Sigmoid colon (tissue), 7 donors: Measurements from ENCODE around the gene STUB1. TPM values are rescaled to one million over a fixed set of nuclear protein-coding genes. Genes with fewer than 3 reads are reported as not detected.

Experiments
- DNase-seq: peaks from one replicate; pipeline ENCODE4 v3.0.0-alpha.2; 2019
- H3K27ac ChIP-seq, 4 donors: fragments of 200-600 bp; sonication (generic); one replicate each; pipeline ENCODE4 v1.5.1; 2016 to 2019; ENCODE audit warnings: mild to moderate bottlenecking in 1 of 4
- H3K27me3 ChIP-seq, 3 donors: fragments of 200-600 bp; sonication (generic); one replicate each; pipeline ENCODE4 v1.5.1; 2019; ENCODE audit warnings: mild to moderate bottlenecking in 1 of 3
- H3K36me3 ChIP-seq, 4 donors: fragments of 200-600 bp; sonication (generic); one replicate each; pipeline ENCODE4 v1.5.1; 2016 to 2019
- H3K4me1 ChIP-seq, 4 donors: fragments of 200-600 bp; sonication (generic); one replicate each; pipeline ENCODE4 v1.5.1; 2017 to 2019
- H3K4me3 ChIP-seq, 4 donors: fragments of 200-600 bp; sonication (generic); one replicate each; pipeline ENCODE4 v1.5.1; 2017 to 2019; ENCODE audit warnings: mild to moderate bottlenecking in 2 of 4, moderate library complexity in 1 of 4
- H3K9me3 ChIP-seq, 4 donors: fragments of 200-600 bp in 3 of 4; sonication (generic) in 3 of 4; one replicate each; pipeline versions ENCODE4 v1.5.1 to v1.6.1; 2013 to 2019
- EP300 ChIP-seq, 4 donors: sonication (generic); formaldehyde crosslinking; IDR thresholded peaks; one replicate each; pipeline ENCODE4 v1.6.1; 2017; ENCODE audit warnings: antibody characterized with exemption in 4 of 4
- POLR2A ChIP-seq, 2 donors: fragments of 450-650 bp; IDR thresholded peaks; one replicate each; pipeline ENCODE4 v1.6.1; 2016; ENCODE audit warnings: antibody characterized with exemption in 2 of 2, mild to moderate bottlenecking in 2 of 2, moderate library complexity in 2 of 2
- POLR2AphosphoS5 ChIP-seq, 4 donors: sonication (generic); formaldehyde crosslinking; IDR thresholded peaks; one replicate each; pipeline ENCODE4 v1.6.1; 2017; ENCODE audit warnings: antibody characterized with exemption in 4 of 4
- WGBS, 2 donors: extraction: QIAGEN DNeasy Blood & Tissue Kit; methylation state at CpG; one replicate each; pipeline ENCODE4 v1.1.7; 2013; 5-methylcytosine and 5-hydroxymethylcytosine counted together
- intact Hi-C: fragments of 100-400 bp; cut with DNase I; formaldehyde crosslinking; loops from one replicate; pipeline ENCODE4 v1.15.1; 2023
- polyA plus RNA-seq, 3 donors: library from polyadenylated mRNA; stranded (reverse); fragments of 200-250 nt; gene quantifications; one replicate each; pipeline ENCODE4 v1.2.3, GENCODE V29; 2013
- total RNA-seq, 4 donors: library from RNA; depleted of rRNA; stranded (reverse); fragments of >200 nt; gene quantifications; one replicate each; pipeline ENCODE4 v1.1.0, GENCODE V29; 2016
- TF ChIP-seq, protein P1 (sequence below), 4 experiments: fragments of 450-650 bp in 3 of 4; fragments of 200-600 bp in 1 of 4; IDR thresholded peaks; one replicate each; pipeline ENCODE4 v1.5.1; 2016 to 2019; ENCODE audit warnings: antibody characterized with exemption in 4 of 4, mild to moderate bottlenecking in 3 of 4, moderate library complexity in 2 of 4
- donor health status: healthy with polysubstance abuse.
- donor health status: Bipolar disorder and iron deficiency.
- donor health status: healthy.

Gene STUB1
- total RNA-seq (100 to 1,000 TPM; 109 to 183 (median 174) TPM), polyA plus RNA-seq (100 to 1,000 TPM; 104 to 136 (median 122) TPM)

DNA sequence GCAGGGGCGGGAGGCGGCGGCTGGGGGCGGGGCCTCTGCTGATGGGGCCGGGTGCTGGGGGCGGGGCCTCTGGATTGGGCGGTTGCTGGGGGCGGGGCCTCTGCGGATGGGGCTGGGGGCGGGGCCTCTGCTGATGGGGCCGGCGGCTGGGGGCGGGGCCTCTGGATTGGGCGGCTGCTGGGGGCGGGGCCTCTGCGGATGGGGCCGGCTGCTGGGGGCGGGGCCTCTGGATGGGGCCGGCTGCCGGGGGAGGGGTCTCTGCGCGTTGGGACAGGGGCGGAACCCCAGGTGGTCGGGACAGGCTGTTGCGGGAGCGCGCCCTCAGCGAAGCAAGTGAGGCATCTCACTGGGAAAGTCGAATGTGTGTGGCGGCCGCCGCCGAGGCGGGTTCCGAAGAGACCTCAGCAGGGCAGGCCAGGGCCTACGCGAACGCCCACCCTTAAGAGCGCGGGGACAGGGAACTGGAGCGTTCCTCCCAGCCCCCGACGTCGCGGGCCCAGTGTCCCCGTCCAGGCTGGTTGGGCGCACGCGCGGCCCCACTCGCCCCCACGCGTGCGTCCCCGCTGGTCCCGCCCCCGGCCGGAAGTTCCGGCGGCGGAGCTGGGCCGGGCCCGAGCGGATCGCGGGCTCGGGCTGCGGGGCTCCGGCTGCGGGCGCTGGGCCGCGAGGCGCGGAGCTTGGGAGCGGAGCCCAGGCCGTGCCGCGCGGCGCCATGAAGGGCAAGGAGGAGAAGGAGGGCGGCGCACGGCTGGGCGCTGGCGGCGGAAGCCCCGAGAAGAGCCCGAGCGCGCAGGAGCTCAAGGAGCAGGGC is at the start of gene STUB1:
Gene STUB1 (plus strand): TSS at position 597 of the 811 bp plus-strand sequence. CDS start 116 bp downstream, at position 713.
- Histone ChIP-seq H3K4me1 (peaks cover 0 to 66% (median 56%) of the 10 kb centered on the region in 4 donors), H3K27ac (peak within 1 kb of the TSS; percentile 94 to 99 (median 96)), H3K4me3 (peak within 1 kb of the TSS; percentile 72 to 95 (median 86)), H3K36me3 (peaks cover 14 to 19% (median 17%) of the 10 kb centered on the region in 4 donors), H3K9me3 (no peaks in the 10 kb centered on the region), H3K27me3 (no peaks in the 10 kb centered on the region)
- intact Hi-C loops, result loop anchor here (1.0 to 10.0 kb wide), 2 partner anchors 91 to 1095 kb away; partner anchors contain the start of genes EME2, MRPS34 and NME3
- peak; percentile 95 for DNase-seq
- TF ChIP-seq POLR2A (IDR thresholded peaks at IDR 0.05) (no peak), POLR2AphosphoS5 (IDR thresholded peaks at IDR 0.05) (peak in 3 of 4 donors; percentile 19 to 70 (median 68)), EP300 (IDR thresholded peaks at IDR 0.05) (no peak)
- WGBS, 2 donors, result 1 to 2% methylated on average over 91 of the region's 91 CpGs

DNA sequence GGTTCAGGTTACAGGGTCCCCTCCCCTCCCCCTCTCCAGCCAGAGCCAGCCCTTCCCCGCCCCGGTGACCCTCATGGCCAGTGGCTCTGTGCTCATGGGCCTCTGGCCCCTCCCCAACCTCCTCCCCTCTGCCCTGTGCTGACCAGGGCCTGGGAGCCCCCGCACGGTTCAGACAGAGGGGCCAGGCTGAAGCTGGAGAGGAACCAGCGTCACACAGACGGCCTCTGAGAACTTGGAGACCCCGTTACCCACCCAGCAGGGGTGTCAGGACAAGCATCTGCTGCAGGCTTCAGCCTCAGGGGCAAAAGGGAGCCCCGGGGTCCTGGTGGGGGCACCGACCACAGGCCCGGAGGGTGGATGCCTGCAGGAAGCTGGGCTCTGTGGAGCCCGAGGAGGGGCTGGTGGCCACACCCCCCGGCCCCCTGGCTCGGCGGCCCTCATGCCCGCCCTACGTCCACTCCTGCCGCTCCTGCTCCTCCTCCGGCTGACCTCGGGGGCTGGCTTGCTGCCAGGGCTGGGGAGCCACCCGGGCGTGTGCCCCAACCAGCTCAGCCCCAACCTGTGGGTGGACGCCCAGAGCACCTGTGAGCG is 49.3 kb upstream of the STUB1 start, which contains the start of gene WFIKKN1:
Gene WFIKKN1 (plus strand): TSS at position 171 of the 591 bp plus-strand sequence. CDS start 269 bp downstream, at position 440.
- no peak for DNase-seq
- Histone ChIP-seq H3K36me3 (peaks cover 0 to 41% (median 19%) of the 10 kb centered on the region in 4 donors), H3K4me3 (no peak within 1 kb of the TSS), H3K4me1 (peaks cover 0 to 55% (median 44%) of the 10 kb centered on the region in 4 donors), H3K9me3 (no peaks in the 10 kb centered on the region), H3K27ac (peak within 1 kb of the TSS in 1 of 4 donors; percentile 2), H3K27me3 (peaks cover 0 to 13% (median 0%) of the 10 kb centered on the region in 3 donors)
- intact Hi-C loops, result no loop called here
- TF ChIP-seq, protein P1, sequence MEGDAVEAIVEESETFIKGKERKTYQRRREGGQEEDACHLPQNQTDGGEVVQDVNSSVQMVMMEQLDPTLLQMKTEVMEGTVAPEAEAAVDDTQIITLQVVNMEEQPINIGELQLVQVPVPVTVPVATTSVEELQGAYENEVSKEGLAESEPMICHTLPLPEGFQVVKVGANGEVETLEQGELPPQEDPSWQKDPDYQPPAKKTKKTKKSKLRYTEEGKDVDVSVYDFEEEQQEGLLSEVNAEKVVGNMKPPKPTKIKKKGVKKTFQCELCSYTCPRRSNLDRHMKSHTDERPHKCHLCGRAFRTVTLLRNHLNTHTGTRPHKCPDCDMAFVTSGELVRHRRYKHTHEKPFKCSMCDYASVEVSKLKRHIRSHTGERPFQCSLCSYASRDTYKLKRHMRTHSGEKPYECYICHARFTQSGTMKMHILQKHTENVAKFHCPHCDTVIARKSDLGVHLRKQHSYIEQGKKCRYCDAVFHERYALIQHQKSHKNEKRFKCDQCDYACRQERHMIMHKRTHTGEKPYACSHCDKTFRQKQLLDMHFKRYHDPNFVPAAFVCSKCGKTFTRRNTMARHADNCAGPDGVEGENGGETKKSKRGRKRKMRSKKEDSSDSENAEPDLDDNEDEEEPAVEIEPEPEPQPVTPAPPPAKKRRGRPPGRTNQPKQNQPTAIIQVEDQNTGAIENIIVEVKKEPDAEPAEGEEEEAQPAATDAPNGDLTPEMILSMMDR (IDR thresholded peaks at IDR 0.05), result no peak
- no peak for TF ChIP-seq POLR2A (IDR thresholded peaks at IDR 0.05)
- TF ChIP-seq POLR2AphosphoS5 (IDR thresholded peaks at IDR 0.05), result no peak
- TF ChIP-seq EP300 (IDR thresholded peaks at IDR 0.05), result no peak
- WGBS, 2 donors, result 4% methylated on average over 23 of the region's 23 CpGs

DNA sequence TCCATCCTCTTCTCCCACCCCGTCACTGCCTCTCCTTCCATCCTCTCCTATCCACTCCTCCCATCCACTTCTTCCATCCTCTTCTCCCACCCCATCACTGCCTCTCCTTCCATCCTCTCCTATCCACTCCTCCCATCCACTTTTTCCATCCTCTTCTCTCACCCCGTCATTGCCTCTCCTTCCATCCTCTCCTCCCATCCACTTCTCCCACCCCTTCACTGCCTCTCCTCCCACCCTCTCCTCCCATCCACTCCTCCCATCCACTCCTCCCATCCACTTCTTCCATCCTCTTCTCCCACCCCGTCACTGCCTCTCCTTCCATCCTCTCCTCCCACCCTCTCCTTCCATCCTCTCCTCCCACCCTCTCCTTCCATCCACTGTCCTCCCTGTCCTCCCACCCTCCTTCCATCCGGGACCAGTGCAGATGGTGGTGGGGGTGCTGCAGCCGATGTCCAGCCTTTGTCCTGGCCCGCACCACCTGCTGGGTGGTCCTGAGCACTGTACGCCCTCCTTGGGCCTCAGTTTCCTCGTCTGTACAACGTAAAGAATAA is 48.3 kb upstream of the STUB1 start:
- TF ChIP-seq, protein P1 (IDR thresholded peaks at IDR 0.05), result no peak
- no peak for TF ChIP-seq POLR2A (IDR thresholded peaks at IDR 0.05)
- TF ChIP-seq EP300 (IDR thresholded peaks at IDR 0.05), result no peak
- no peak for TF ChIP-seq POLR2AphosphoS5 (IDR thresholded peaks at IDR 0.05)
- Histone ChIP-seq H3K9me3 (no peaks in the 10 kb centered on the region), H3K27ac (no peak overlapping the region), H3K4me1 (peaks cover 0 to 49% (median 40%) of the 10 kb centered on the region in 4 donors), H3K4me3 (no peak overlapping the region), H3K27me3 (peaks cover 0 to 13% (median 0%) of the 10 kb centered on the region in 3 donors), H3K36me3 (peaks cover 0 to 35% (median 16%) of the 10 kb centered on the region in 4 donors)
- intact Hi-C loops, result no loop called here
- 50 to 67% methylated on average over 9 of the region's 9 CpGs for whole genome bisulfite sequencing, 2 donors
- no peak for DNase-seq

DNA sequence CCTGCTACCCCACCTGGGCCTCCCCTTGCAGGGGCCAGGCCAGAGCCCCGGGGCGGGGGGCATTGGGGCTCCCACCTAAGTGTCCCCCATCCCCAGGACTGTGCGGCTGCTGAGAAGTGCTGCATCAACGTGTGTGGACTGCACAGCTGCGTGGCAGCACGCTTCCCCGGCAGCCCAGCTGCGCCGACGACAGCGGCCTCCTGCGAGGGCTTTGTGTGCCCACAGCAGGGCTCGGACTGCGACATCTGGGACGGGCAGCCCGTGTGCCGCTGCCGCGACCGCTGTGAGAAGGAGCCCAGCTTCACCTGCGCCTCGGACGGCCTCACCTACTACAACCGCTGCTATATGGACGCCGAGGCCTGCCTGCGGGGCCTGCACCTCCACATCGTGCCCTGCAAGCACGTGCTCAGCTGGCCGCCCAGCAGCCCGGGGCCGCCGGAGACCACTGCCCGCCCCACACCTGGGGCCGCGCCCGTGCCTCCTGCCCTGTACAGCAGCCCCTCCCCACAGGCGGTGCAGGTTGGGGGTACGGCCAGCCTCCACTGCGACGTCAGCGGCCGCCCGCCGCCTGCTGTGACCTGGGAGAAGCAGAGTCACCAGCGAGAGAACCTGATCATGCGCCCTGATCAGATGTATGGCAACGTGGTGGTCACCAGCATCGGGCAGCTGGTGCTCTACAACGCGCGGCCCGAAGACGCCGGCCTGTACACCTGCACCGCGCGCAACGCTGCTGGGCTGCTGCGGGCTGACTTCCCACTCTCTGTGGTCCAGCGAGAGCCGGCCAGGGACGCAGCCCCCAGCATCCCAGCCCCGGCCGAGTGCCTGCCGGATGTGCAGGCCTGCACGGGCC is 47.5 kb upstream of the STUB1 start:
- Histone ChIP-seq H3K9me3 (no peaks in the 10 kb centered on the region), H3K27me3 (peaks cover 0 to 13% (median 0%) of the 10 kb centered on the region in 3 donors), H3K4me3 (no peak overlapping the region), H3K27ac (no peak overlapping the region), H3K36me3 (peaks cover 0 to 27% (median 14%) of the 10 kb centered on the region in 4 donors), H3K4me1 (peaks cover 0 to 48% (median 40%) of the 10 kb centered on the region in 4 donors)
- no peak for DNase-seq
- TF ChIP-seq, protein P1 (IDR thresholded peaks at IDR 0.05), result no peak
- TF ChIP-seq POLR2A (IDR thresholded peaks at IDR 0.05), result no peak
- no peak for TF ChIP-seq POLR2AphosphoS5 (IDR thresholded peaks at IDR 0.05)
- TF ChIP-seq EP300 (IDR thresholded peaks at IDR 0.05), result no peak
- intact Hi-C loops, result no loop called here
- WGBS, 2 donors, result 94 to 96% methylated on average over 67 of the region's 67 CpGs
